Transverse colon (tissue), 4 donors: ENCODE measurements around the gene STRIP2.

ENCODE experiments used
- POLR2A ChIP-seq: fragments of 450-650 bp; IDR thresholded peaks from one replicate; pipeline ENCODE4 v1.6.1; 2016; ENCODE audit warnings: antibody characterized with exemption, mild to moderate bottlenecking, moderate library complexity
- POLR2AphosphoS5 ChIP-seq, 3 donors: sonication (generic); formaldehyde crosslinking; IDR thresholded peaks; one replicate each; pipeline ENCODE4 v1.6.1; 2016; ENCODE audit warnings: antibody characterized with exemption in 3 of 3
- TF ChIP-seq, protein P1 (sequence below), 5 experiments: fragments of 200-600 bp in 3 of 5; fragments of 450-650 bp in 2 of 5; sonication (generic) in 3 of 5; IDR thresholded peaks; 1 replicate in 2 of 5; 2 replicates in 3 of 5; pipeline ENCODE4 v1.5.1; 2016 to 2017; ENCODE audit warnings: antibody characterized with exemption in 5 of 5, inconsistent platforms in 3 of 5, mild to moderate bottlenecking in 2 of 5, moderate library complexity in 1 of 5

DNA sequence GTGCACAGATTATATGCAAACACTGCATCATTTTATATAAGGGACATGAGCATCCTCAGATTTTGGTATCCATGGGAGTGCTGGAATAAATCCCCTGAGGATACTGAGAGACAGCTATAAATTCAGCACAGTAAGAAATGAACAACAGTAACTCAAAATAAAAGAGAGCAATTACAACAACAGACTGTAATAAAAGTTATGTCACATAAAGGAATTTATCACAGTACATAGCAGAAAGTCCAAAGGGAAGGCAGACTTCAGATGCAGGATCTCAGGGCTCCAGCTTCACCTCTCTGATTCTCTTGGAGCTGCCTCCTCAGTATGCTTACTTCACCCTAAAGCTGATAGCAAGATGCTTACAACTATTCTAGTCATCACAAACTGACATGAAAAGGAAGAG is 43.9 kb upstream of the STRIP2 start:
- TF ChIP-seq, protein P1, sequence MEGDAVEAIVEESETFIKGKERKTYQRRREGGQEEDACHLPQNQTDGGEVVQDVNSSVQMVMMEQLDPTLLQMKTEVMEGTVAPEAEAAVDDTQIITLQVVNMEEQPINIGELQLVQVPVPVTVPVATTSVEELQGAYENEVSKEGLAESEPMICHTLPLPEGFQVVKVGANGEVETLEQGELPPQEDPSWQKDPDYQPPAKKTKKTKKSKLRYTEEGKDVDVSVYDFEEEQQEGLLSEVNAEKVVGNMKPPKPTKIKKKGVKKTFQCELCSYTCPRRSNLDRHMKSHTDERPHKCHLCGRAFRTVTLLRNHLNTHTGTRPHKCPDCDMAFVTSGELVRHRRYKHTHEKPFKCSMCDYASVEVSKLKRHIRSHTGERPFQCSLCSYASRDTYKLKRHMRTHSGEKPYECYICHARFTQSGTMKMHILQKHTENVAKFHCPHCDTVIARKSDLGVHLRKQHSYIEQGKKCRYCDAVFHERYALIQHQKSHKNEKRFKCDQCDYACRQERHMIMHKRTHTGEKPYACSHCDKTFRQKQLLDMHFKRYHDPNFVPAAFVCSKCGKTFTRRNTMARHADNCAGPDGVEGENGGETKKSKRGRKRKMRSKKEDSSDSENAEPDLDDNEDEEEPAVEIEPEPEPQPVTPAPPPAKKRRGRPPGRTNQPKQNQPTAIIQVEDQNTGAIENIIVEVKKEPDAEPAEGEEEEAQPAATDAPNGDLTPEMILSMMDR (IDR thresholded peaks at IDR 0.05): no peak
- no peak for TF ChIP-seq POLR2A
- TF ChIP-seq POLR2AphosphoS5 (IDR thresholded peaks at IDR 0.05): no peak
